Left lung (tissue), 10 donors: Measurements from ENCODE around the gene FEM1C. TPM values are rescaled to one million over a fixed set of nuclear protein-coding genes. Genes with fewer than 3 reads are reported as not detected.

Experiments used
- ATAC-seq: fragments of 200-7000 bp; cut with Tn5 transposase; one replicate; pipeline ENCODE4 v1.9.1; 2020; ENCODE audit warnings: moderate library complexity
- DNase-seq, 4 donors: peaks; one replicate each; pipeline ENCODE4 v3.0.0-alpha.2; 2013 to 2020
- H3K27ac ChIP-seq, 2 donors: fragments of 200-600 bp; sonication (generic) in 1 of 2; one replicate each; pipeline versions ENCODE4 v1.5.0 to v1.8.0; 2020 to 2021
- H3K27me3 ChIP-seq, 2 donors: fragments of 200-600 bp; sonication (generic) in 1 of 2; one replicate each; pipeline versions ENCODE4 v1.5.0 to v1.8.0; 2020 to 2021
- H3K36me3 ChIP-seq, 2 donors: fragments of 200-600 bp; sonication (generic) in 1 of 2; one replicate each; pipeline versions ENCODE4 v1.5.0 to v1.8.0; 2020 to 2021
- H3K4me1 ChIP-seq, 2 donors: fragments of 200-600 bp; one replicate each; pipeline ENCODE4 v1.8.0; 2021
- H3K4me3 ChIP-seq, 2 donors: fragments of 200-600 bp; sonication (generic) in 1 of 2; one replicate each; pipeline versions ENCODE4 v1.5.0 to v1.8.0; 2020 to 2021; ENCODE audit warnings: mild to moderate bottlenecking in 1 of 2
- H3K9me3 ChIP-seq, 2 donors: fragments of 200-600 bp; sonication (generic) in 1 of 2; one replicate each; pipeline versions ENCODE4 v1.5.0 to v1.8.0; 2020 to 2021
- intact Hi-C, 2 donors: fragments of 100-400 bp; cut with DNase I; formaldehyde crosslinking; loops; one replicate each; pipeline versions ENCODE4 v1.11.2 to v1.14.2; 2022
- polyA plus RNA-seq, 6 donors: library from polyadenylated mRNA; unstranded; fragments of 120-200 nt; gene quantifications; one replicate each; pipeline ENCODE4 v1.2.1, GENCODE V29; 2013; ENCODE audit not compliant: insufficient read length in 6 of 6
- total RNA-seq, 2 donors: library from RNA; stranded (reverse); fragmentation: NEBNext Ultra II Directional; extraction: Animal tissue kit (Norgen Biotek cat#: 25700); gene quantifications; one replicate each; pipeline ENCODE4 v1.2.1, GENCODE V29; 2021
- TF ChIP-seq, protein P1 (sequence below), 2 donors: fragments of 200-600 bp; sonication (generic) in 1 of 2; IDR thresholded peaks; one replicate each; pipeline versions ENCODE4 v1.5.0 to v1.8.0; 2021; ENCODE audit warnings: antibody characterized with exemption in 2 of 2
- donor health status: DM: no; HTN: yes; CAD: no.
- donor health status: DM: no; HTN: no; CAD: no.

The FEM1C gene
- total and polyA plus RNA-seq, 8 donors, result 21.1 to 28.7 (median 23.3) TPM

DNA sequence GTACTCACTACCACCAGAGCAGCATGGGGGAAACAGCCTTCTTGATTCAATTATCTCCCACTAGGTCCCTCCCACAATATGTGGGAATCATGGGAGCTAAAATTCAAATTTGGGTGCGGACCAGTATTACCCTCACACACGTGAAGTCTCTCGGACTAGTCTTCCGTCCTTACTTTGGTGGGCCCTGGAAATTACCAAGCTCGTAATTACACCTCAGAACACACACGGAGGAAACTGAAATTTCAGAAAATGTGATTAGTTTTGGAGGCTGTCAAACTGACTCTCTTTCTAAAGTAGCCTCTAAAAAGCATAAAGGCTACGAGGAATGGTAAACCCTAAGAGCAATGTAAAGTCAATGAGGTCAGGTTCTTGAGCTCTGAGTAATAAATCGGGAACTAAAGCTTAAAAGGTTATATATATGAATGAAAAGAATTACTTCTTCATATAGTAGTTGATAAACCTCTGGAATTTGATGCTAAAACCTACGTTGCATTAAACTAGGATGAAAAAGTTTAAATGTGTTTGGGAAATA, 842 bp upstream of the FEM1C start:
- intact Hi-C loops, result no loop called here
- DNase-seq (no peak), ATAC-seq (no peak)
- H3K27ac ChIP-seq, result peak overlapping the region; percentile 99 to 100
- no peaks in the 10 kb centered on the region for H3K27me3 ChIP-seq
- H3K4me3 ChIP-seq, result peak overlapping the region in 1 of 2 donors; percentile 86
- peaks cover 8 to 9% of the 10 kb centered on the region in 2 donors for H3K9me3 ChIP-seq
- no peaks in the 10 kb centered on the region for H3K36me3 ChIP-seq
- TF ChIP-seq, protein P1, sequence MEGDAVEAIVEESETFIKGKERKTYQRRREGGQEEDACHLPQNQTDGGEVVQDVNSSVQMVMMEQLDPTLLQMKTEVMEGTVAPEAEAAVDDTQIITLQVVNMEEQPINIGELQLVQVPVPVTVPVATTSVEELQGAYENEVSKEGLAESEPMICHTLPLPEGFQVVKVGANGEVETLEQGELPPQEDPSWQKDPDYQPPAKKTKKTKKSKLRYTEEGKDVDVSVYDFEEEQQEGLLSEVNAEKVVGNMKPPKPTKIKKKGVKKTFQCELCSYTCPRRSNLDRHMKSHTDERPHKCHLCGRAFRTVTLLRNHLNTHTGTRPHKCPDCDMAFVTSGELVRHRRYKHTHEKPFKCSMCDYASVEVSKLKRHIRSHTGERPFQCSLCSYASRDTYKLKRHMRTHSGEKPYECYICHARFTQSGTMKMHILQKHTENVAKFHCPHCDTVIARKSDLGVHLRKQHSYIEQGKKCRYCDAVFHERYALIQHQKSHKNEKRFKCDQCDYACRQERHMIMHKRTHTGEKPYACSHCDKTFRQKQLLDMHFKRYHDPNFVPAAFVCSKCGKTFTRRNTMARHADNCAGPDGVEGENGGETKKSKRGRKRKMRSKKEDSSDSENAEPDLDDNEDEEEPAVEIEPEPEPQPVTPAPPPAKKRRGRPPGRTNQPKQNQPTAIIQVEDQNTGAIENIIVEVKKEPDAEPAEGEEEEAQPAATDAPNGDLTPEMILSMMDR (IDR thresholded peaks at IDR 0.05), result no peak
- peaks cover 0 to 34% of the 10 kb centered on the region in 2 donors for H3K4me1 ChIP-seq

DNA sequence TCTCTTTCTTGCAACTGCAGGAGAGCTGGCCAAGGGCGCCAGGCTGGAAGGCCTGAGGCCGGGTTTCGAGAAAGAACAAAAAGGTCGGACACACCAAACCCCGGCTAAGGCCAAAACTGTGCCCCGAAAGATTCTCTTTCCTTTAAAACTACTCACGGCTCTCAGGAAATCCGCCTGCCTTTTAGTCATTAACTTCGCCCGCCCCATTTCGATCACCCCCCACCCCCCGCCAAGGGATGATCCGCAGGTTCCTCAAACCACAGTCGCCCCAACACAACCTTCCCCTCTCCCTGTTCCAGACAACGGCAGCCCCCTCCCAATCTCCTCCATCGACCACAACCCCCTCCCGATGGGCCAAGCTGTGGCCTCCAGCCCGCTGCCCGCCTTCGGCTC, 536 bp downstream of the FEM1C start:
- Histone ChIP-seq H3K4me3 (peak overlapping the region; percentile 69 to 86), H3K4me1 (peaks cover 0 to 47% of the 10 kb centered on the region in 2 donors), H3K27ac (peak overlapping the region; percentile 99 to 100), H3K36me3 (peaks cover 0 to 7% of the 10 kb centered on the region in 2 donors), H3K9me3 (peaks cover 8 to 9% of the 10 kb centered on the region in 2 donors), H3K27me3 (no peaks in the 10 kb centered on the region)
- intact Hi-C loops, result no loop called here
- peak in 3 of 4 donors; percentile 56 to 81 (median 64) for DNase-seq
- peak; percentile 44 for ATAC-seq
- TF ChIP-seq, protein P1 (IDR thresholded peaks at IDR 0.05), result no peak

DNA sequence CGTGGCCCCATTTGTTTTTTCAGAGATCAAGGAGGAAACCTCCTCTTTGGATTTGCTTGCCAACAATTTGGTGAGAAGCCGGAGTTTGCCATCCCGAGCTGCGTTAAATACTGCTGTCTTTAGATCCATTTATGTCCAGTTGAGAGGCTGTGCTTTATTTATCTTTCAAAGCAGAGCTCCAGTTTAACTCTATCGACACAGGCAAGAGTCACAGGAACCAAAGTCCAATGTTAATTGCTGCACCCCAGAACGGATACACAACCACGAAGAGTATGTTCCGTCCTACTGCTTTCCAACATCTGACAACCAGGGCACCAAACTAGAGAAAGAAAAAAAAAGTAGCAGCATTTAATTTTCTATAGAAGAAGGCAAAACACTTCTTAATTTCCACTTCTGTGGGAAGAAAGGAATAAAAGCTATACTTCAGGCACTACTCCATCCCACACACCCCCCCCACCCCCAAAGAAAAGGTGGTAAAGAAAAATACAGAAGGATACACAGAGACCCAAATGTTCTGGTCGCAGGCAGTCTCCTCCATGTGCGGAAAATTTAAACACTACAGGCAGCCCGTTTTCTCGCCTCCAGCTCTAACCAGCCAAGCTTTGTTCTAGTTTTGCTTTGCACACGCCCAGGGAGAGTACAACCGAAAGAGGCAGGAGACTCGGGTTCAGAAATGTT, 1.1 kb downstream of the FEM1C start:
- DNase-seq, result peak in 1 of 4 donors; percentile 54
- TF ChIP-seq, protein P1 (IDR thresholded peaks at IDR 0.05), result no peak
- Histone ChIP-seq H3K36me3 (peaks cover 0 to 12% of the 10 kb centered on the region in 2 donors), H3K27me3 (no peaks in the 10 kb centered on the region), H3K4me3 (peak overlapping the region; percentile 69 to 86), H3K9me3 (peaks cover 8 to 9% of the 10 kb centered on the region in 2 donors), H3K4me1 (peaks cover 0 to 53% of the 10 kb centered on the region in 2 donors), H3K27ac (peak overlapping the region; percentile 99 to 100)
- intact Hi-C loops, result no loop called here
- peak; percentile 36 for ATAC-seq

DNA sequence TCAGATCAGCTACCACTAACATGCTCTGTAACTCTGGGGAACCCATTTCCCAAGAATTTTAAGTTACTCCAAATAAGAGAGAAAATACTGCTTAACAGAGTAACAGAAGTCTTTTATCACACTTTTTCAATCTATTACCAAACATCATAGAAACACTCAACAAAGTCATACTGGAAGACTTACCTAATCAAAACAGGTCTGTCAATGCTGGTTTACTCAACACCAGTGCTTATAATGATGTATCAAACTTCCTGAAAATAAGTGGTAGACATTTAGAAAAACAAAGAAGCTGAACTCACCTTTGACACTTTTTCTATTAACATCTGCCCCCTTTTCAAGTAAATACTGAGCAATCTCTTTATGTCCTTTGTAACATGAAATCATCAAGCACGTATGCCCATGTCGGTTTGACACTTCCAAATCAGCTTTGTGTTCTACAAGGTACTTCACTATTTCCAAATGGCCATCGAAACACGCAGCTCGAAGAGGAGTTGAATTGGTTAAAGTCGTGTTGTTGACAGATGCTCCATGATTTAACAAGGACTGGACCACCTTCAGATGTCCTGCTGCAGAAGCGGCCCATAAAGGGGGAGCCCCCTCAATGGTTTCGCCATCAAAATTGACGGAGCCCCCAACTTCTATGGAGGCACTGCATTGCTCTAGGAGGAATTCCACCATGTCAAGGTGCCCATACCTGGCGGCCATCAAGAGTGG, 1.8 kb downstream of the FEM1C start:
- no peak for DNase-seq
- Histone ChIP-seq H3K27ac (peak overlapping the region; percentile 99 to 100), H3K36me3 (peaks cover 0 to 18% of the 10 kb centered on the region in 2 donors), H3K27me3 (no peaks in the 10 kb centered on the region), H3K9me3 (peaks cover 8 to 9% of the 10 kb centered on the region in 2 donors), H3K4me1 (peaks cover 0 to 60% of the 10 kb centered on the region in 2 donors), H3K4me3 (peak overlapping the region; percentile 69 to 86)
- intact Hi-C loops, result no loop called here
- no peak for ATAC-seq
- TF ChIP-seq, protein P1 (IDR thresholded peaks at IDR 0.05), result no peak

DNA sequence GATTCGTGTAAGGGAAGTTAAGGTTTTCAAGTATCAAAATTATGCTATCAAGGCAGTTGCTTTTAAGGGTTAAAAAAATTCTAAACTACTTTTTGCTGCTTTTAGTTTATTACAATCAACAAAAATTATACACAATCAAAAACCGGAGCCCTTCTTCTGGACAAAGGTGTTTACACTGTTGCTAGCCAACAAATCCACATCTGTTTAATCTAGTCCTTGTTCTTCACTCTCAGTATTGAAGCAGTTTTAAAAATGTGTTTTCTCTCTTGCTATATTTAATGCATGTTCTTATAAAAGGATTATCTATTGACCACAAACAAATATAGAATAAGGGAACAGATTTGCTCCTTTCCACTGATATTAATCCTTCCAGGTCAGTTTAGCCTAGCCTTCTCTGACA, 2.5 kb downstream of the FEM1C start:
- peaks cover 0 to 67% of the 10 kb centered on the region in 2 donors for H3K4me1 ChIP-seq
- H3K4me3 ChIP-seq, result peak overlapping the region; percentile 69 to 86
- DNase-seq, result peak in 1 of 4 donors; percentile 40
- intact Hi-C loops, result no loop called here
- TF ChIP-seq, protein P1 (IDR thresholded peaks at IDR 0.05), result no peak
- H3K27me3 ChIP-seq, result no peaks in the 10 kb centered on the region
- ATAC-seq, result no peak
- H3K27ac ChIP-seq, result peak overlapping the region; percentile 99 to 100
- H3K36me3 ChIP-seq, result peaks cover 0 to 18% of the 10 kb centered on the region in 2 donors
- peaks cover 8 to 9% of the 10 kb centered on the region in 2 donors for H3K9me3 ChIP-seq
